DND-41 (cell line): ENCODE results near the gene PAPOLB.

Source experiments
- ATAC-seq: fragments of 200-7000 bp; cut with Tn5 transposase; 3 replicates; pipeline ENCODE4 v1.9.1; 2021; ENCODE audit warnings: low read depth; ENCODE audit not compliant: insufficient read depth
- DNase-seq: peaks from one replicate; pipeline ENCODE4 v3.0.0-alpha.2; 2020
- H2AFZ ChIP-seq: 2 replicates; pipeline ENCODE4 v1.6.0; 2012; ENCODE audit warnings: low read depth, low read length
- H3K27ac ChIP-seq: 2 replicates; pipeline ENCODE4 v1.5.1; 2012; ENCODE audit warnings: low read length, inconsistent platforms
- H3K27me3 ChIP-seq: fragments of 200-600 bp; sonication (generic); 2 replicates; pipeline ENCODE4 v1.6.0; 2012; ENCODE audit warnings: low read length, mild to moderate bottlenecking, inconsistent platforms; ENCODE audit not compliant: insufficient read depth, poor library complexity
- H3K36me3 ChIP-seq: 2 replicates; pipeline ENCODE4 v1.5.1; 2012; ENCODE audit warnings: low read length, inconsistent platforms; ENCODE audit not compliant: insufficient read depth
- H3K4me1 ChIP-seq: 2 replicates; pipeline ENCODE4 v1.5.1; 2012; ENCODE audit warnings: mild to moderate bottlenecking, low read length; ENCODE audit not compliant: insufficient read depth
- H3K4me2 ChIP-seq: 2 replicates; pipeline ENCODE4 v1.6.0; 2012; ENCODE audit warnings: mild to moderate bottlenecking, moderate library complexity, low read length, inconsistent platforms; ENCODE audit not compliant: insufficient read depth
- H3K4me3 ChIP-seq, 2 experiments: fragments of 200-600 bp in 1 of 2; shearing (Covaris generic) in 1 of 2; 2 replicates each; pipeline ENCODE4 v1.5.1; 2012 to 2016; ENCODE audit warnings: inconsistent platforms in 2 of 2, low read length in 2 of 2, mild to moderate bottlenecking in 2 of 2, low read depth in 1 of 2, moderate library complexity in 1 of 2
- H3K79me2 ChIP-seq: 2 replicates; pipeline ENCODE4 v1.6.0; 2012; ENCODE audit warnings: low read length, inconsistent platforms; ENCODE audit not compliant: insufficient read depth
- H3K9ac ChIP-seq: 2 replicates; pipeline ENCODE4 v1.6.0; 2012; ENCODE audit warnings: low read depth, mild to moderate bottlenecking, inconsistent platforms, low read length, moderate library complexity
- H3K9me3 ChIP-seq: 2 replicates; pipeline ENCODE4 v1.5.1; 2012; ENCODE audit warnings: low read length, moderate library complexity, mild to moderate bottlenecking, inconsistent platforms; ENCODE audit not compliant: insufficient read depth, severe bottlenecking
- H4K20me1 ChIP-seq: 2 replicates; pipeline ENCODE4 v1.6.0; 2012; ENCODE audit warnings: low read length; ENCODE audit not compliant: insufficient read depth
- CTCF ChIP-seq: IDR thresholded peaks from 2 replicates; pipeline ENCODE4 v1.5.1; 2012; ENCODE audit warnings: borderline replicate concordance, low read length, moderate library complexity, mild to moderate bottlenecking; ENCODE audit not compliant: poor library complexity, severe bottlenecking; ENCODE audit errors: extremely low read depth
- EZH2 ChIP-seq: IDR thresholded peaks from 3 replicates; pipeline ENCODE4 v1.6.1; 2012; ENCODE audit warnings: borderline replicate concordance, low read depth, mild to moderate bottlenecking, moderate library complexity, low read length, inconsistent platforms; ENCODE audit not compliant: severe bottlenecking

Gene PAPOLB

DNA sequence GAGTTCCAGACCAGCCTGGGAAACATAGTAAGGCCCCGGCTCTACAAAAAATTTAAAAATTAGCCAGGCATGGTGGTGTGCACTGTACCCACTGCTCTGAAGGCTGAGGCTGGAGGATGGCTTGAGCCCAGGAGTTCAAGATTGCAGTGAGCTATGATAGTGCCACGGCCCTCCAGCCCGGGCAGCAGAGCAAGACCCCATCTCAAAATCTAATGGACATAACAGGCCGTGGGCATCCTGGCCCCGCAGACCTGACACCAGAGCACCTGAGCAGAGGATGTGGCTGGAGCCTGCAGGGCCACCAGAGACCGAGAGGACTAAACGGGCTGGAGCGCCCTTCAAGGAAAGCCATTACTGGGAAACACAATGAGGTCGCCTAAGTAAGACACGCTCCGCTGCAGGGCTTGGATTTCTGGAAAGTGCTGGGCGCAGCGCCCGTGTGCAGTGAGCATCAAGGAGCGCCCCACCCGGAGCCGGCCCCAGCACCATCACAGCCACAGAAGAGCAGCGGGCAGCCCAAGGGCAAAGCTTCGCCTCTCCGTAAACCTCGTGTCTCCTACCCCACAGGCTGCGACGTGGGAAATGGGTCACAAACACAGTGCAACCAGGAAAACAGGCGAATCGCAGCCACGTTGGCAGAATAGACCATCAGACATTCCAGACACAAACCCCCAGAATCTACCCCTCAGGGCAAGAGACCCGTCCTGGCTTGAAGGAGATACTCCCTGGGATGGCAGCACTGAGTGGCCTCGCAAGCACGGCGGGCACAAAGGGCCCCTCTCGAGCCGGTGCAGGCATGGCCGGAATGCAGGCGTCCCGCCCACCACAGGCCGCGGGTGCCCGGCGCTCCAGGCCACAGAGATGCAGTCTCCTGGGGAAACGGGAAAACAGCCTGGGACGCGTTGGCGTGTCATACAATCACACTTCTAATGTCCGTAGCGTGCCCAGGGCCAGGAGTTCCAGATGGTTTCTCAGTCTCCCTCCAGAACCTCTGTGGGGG is 16.8 kb upstream of the PAPOLB start:
- Histone ChIP-seq H3K4me3 (no peak overlapping the region), H3K9me3 (no peaks in the 10 kb centered on the region), H3K79me2 (no peaks in the 10 kb centered on the region), H3K27ac (no peak overlapping the region), H3K9ac (no peak overlapping the region), H3K4me2 (no peak overlapping the region), H2AFZ (no peak overlapping the region), H3K36me3 (no peaks in the 10 kb centered on the region), H3K4me1 (no peaks in the 10 kb centered on the region), H4K20me1 (no peaks in the 10 kb centered on the region), H3K27me3 (no peaks in the 10 kb centered on the region)
- DNase-seq (no peak), ATAC-seq (no peak)
- TF ChIP-seq EZH2 = no peak
- no peak for TF ChIP-seq CTCF

DNA sequence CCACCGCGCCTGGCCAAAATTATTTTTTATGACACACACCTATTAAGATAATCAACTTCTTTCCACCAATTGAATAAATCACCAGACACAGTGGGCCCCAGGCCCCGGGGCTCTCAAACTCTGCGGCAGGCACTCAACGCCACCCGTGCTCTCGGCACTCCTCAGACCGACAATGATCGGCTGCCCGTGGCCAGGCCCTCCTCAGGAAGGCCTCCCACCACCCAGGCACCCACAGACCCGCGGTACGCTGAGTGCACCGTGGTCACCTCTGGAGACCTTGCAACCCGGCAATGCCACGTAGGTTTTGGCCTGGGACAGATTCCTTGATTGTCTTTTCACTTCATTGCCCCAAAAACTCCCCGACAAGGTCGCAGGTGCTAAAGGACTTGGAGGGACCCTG is 14.8 kb upstream of the PAPOLB start:
- no peak for DNase-seq
- ATAC-seq = no peak
- H3K4me3 ChIP-seq = no peak overlapping the region

DNA sequence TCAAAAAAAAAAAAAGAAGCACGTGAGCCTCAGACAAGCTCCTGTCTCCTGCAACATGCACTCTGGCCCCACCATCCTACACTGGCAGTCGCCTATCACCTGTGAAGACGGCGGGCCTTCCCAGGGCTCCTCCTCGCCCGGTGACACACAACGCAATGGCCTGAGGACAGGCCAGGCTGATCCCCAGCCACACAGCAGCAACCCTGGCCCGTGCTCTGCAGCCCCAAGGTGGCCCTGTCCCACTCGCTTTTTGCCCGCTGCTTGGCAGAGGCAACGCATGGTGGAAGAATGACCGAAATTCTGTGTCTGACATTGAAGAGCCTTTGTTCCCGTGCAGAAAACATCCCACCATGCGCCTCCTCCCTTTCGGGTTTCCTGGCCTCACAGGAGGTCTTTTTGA is 13.6 kb upstream of the PAPOLB start:
- Histone ChIP-seq H3K36me3 (no peaks in the 10 kb centered on the region), H4K20me1 (no peaks in the 10 kb centered on the region), H2AFZ (no peak overlapping the region), H3K4me3 (no peak overlapping the region), H3K9me3 (no peaks in the 10 kb centered on the region), H3K4me2 (no peak overlapping the region), H3K9ac (no peak overlapping the region), H3K27me3 (no peaks in the 10 kb centered on the region), H3K27ac (no peak overlapping the region), H3K79me2 (no peaks in the 10 kb centered on the region), H3K4me1 (no peaks in the 10 kb centered on the region)
- TF ChIP-seq CTCF (no peak), EZH2 (no peak)
- DNase-seq (no peak), ATAC-seq (no peak)

More for the DNA sequence above, 14.8 kb upstream of the PAPOLB start:
- Histone ChIP-seq H3K9ac (no peak overlapping the region), H2AFZ (no peak overlapping the region), H4K20me1 (no peaks in the 10 kb centered on the region), H3K27me3 (no peaks in the 10 kb centered on the region), H3K9me3 (no peaks in the 10 kb centered on the region), H3K79me2 (no peaks in the 10 kb centered on the region), H3K4me1 (no peaks in the 10 kb centered on the region), H3K27ac (no peak overlapping the region), H3K4me2 (no peak overlapping the region), H3K36me3 (no peaks in the 10 kb centered on the region)
- TF ChIP-seq EZH2 = no peak
- TF ChIP-seq CTCF = no peak
